HepG2 (cell line): ENCODE measurements around the gene TIMP3. TPM values are rescaled to one million over a fixed set of nuclear protein-coding genes. Genes with fewer than 3 reads are reported as not detected.

Source experiments
- AGO2 ChIP-seq: fragments of 200-400 bp; formaldehyde crosslinking; optimal IDR thresholded peaks from 2 replicates; pipeline ENCODE3; 2017; ENCODE audit warnings: mild to moderate bottlenecking, low read depth, low read length, moderate library complexity
- ARHGAP35 ChIP-seq: sonication (generic); formaldehyde crosslinking; IDR thresholded peaks from 2 replicates; pipeline ENCODE4 v1.9.0; 2022; ENCODE audit warnings: mild to moderate bottlenecking, inconsistent platforms, moderate library complexity, missing genetic modification reagents, borderline replicate concordance
- ATRX ChIP-seq: sonication (generic); formaldehyde crosslinking; IDR thresholded peaks from 2 replicates; pipeline ENCODE4 v1.4.0; 2020; ENCODE audit warnings: missing genetic modification reagents, borderline replicate concordance
- HIVEP1 ChIP-seq: sonication (generic); formaldehyde crosslinking; IDR thresholded peaks from 2 replicates; pipeline ENCODE4 v1.4.0; 2020; ENCODE audit warnings: mild to moderate bottlenecking, missing genetic modification reagents
- HMG20A ChIP-seq: IDR thresholded peaks from 2 replicates; pipeline ENCODE4 v1.6.1; 2016; ENCODE audit warnings: borderline replicate concordance
- IRX3 ChIP-seq: sonication (generic); formaldehyde crosslinking; IDR thresholded peaks from 2 replicates; pipeline ENCODE4 v1.8.1; 2023; ENCODE audit warnings: mild to moderate bottlenecking, low read depth, missing genetic modification reagents, borderline replicate concordance
- KDM5B ChIP-seq: sonication (generic); formaldehyde crosslinking; IDR thresholded peaks from 2 replicates; pipeline ENCODE4 v1.4.0; 2020; ENCODE audit warnings: missing genetic modification reagents, mild to moderate bottlenecking, borderline replicate concordance
- MED13 ChIP-seq: sonication (generic); formaldehyde crosslinking; IDR thresholded peaks from 2 replicates; pipeline ENCODE4 v1.5.0; 2020; ENCODE audit warnings: missing genetic modification reagents
- MXD4 ChIP-seq: IDR thresholded peaks from 2 replicates; pipeline ENCODE4 v1.6.1; 2016; ENCODE audit warnings: mild to moderate bottlenecking, missing biosample characterization, missing genetic modification reagents
- SIN3A ChIP-seq: IDR thresholded peaks from 2 replicates; pipeline ENCODE4 v1.6.1; 2011; ENCODE audit warnings: low read depth, mild to moderate bottlenecking, control low read depth, low read length, borderline replicate concordance
- SNAI1 ChIP-seq: sonication (generic); formaldehyde crosslinking; IDR thresholded peaks from 2 replicates; pipeline ENCODE4 v1.5.0; 2020; ENCODE audit warnings: mild to moderate bottlenecking, missing genetic modification reagents, borderline replicate concordance
- ZNF12 ChIP-seq: sonication (generic); formaldehyde crosslinking; IDR thresholded peaks from 2 replicates; pipeline ENCODE4 v1.5.0; 2020; ENCODE audit warnings: missing genetic modification reagents
- ZNF234 ChIP-seq: sonication (generic); formaldehyde crosslinking; conservative IDR thresholded peaks from 2 replicates; pipeline ENCODE4 v1.5.1; 2020; ENCODE audit warnings: mild to moderate bottlenecking, missing genetic modification reagents
- ZNF263 ChIP-seq: sonication (generic); formaldehyde crosslinking; IDR thresholded peaks from 2 replicates; pipeline ENCODE4 v1.4.0; 2020; ENCODE audit warnings: missing genetic modification reagents
- ZNF749 ChIP-seq: sonication (generic); formaldehyde crosslinking; IDR thresholded peaks from 2 replicates; pipeline ENCODE4 v1.8.0; 2022; ENCODE audit warnings: mild to moderate bottlenecking, missing genetic modification reagents, moderate library complexity, borderline replicate concordance
- ZNF777 ChIP-seq: sonication (generic); formaldehyde crosslinking; IDR thresholded peaks from 2 replicates; pipeline ENCODE4 v1.4.0; 2020; ENCODE audit warnings: missing genetic modification reagents
- polyA plus RNA-seq, 8 experiments: library from polyadenylated mRNA; depleted of rRNA in 3 of 8; stranded (reverse) in 7 of 8; unstranded in 1 of 8; fragments of >200 nt; fragmentation: Illumina TruSeq in 4 of 8; extraction: Trizol in 4 of 8; gene quantifications; 2 replicates each; pipeline versions ENCODE4 v1.2.1 to v1.2.3, GENCODE V29; 2011 to 2016; ENCODE audit warnings: low read depth in 4 of 8, missing spikeins in 1 of 8, mixed read lengths in 1 of 8; ENCODE audit not compliant: insufficient read depth in 1 of 8
- total RNA-seq, 5 experiments: library from RNA; depleted of rRNA; stranded (reverse); fragments of >200 nt; fragmentation: Illumina TruSeq; extraction: Trizol; gene quantifications; 2 replicates each; pipeline ENCODE4 v1.2.3, GENCODE V29; 2016; ENCODE audit warnings: low read depth in 1 of 5
- TF ChIP-seq, protein P1 (sequence below): sonication (generic); formaldehyde crosslinking; conservative IDR thresholded peaks from 2 replicates; pipeline ENCODE4 v1.8.0; 2022; ENCODE audit warnings: missing genetic modification reagents
- TF ChIP-seq, protein P2 (sequence below): sonication (generic); formaldehyde crosslinking; IDR thresholded peaks from 2 replicates; pipeline ENCODE4 v1.4.0; 2020; ENCODE audit warnings: mild to moderate bottlenecking, missing genetic modification reagents
- TF ChIP-seq, protein P3 (sequence below): sonication (generic); IDR thresholded peaks from 2 replicates; pipeline ENCODE4 v1.6.1; 2016; ENCODE audit warnings: low read depth, borderline replicate concordance
- TF ChIP-seq, protein P4 (sequence below): IDR thresholded peaks from 2 replicates; pipeline ENCODE4 v1.6.1; 2016; ENCODE audit warnings: mild to moderate bottlenecking
- TF ChIP-seq, protein P5 (sequence below): sonication (generic); formaldehyde crosslinking; IDR thresholded peaks from 2 replicates; pipeline ENCODE4 v1.4.0; 2020; ENCODE audit warnings: low read depth, missing genetic modification reagents

The TIMP3 gene
- total and polyA plus RNA-seq, 2 of the 13 experiments (the other 11 are each of a cell fraction or from before 2014, with no cell fraction given), result 57.3 to 86.6 TPM

DNA sequence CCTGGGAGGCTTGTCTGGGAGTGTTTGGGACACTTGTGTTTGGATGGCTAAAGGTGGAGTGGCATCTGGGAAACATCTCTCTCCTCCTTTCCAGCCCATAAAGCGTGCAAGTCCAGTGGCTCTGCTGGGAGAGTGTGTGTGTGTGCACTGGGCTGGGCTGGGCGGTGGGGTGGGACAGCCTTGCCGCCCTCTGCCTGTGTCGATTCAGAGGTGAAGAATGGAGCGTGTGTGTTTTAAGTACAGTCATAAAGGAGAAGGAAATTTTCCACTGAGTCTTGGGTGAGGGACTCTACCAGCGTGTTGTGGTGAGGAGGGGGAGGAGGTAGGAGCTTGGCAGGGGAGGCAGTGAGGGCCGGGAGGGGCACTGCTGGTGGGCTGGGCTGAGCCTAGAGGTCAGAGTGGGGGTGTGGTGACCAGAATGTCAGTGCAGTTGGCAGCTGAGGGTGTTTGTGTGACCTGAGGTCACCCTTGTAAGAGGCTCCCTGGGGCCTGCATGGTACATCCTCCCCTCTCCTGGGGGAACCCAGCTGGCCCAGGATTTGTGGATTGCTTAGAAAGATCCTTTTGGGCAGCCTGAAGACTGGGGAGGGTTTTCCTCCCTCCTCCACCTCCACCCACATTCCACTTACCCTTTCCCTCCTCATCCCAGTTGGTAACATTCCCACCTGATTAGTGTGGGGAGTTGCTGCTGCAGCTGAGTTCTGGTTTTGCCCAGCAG lies 1.7 kb downstream of the TIMP3 start (continued):
- TF ChIP-seq, protein P1, sequence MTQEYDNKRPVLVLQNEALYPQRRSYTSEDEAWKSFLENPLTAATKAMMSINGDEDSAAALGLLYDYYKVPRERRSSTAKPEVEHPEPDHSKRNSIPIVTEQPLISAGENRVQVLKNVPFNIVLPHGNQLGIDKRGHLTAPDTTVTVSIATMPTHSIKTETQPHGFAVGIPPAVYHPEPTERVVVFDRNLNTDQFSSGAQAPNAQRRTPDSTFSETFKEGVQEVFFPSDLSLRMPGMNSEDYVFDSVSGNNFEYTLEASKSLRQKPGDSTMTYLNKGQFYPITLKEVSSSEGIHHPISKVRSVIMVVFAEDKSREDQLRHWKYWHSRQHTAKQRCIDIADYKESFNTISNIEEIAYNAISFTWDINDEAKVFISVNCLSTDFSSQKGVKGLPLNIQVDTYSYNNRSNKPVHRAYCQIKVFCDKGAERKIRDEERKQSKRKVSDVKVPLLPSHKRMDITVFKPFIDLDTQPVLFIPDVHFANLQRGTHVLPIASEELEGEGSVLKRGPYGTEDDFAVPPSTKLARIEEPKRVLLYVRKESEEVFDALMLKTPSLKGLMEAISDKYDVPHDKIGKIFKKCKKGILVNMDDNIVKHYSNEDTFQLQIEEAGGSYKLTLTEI (CRISPR knock-in tag), result no peak
- TF ChIP-seq HMG20A (CRISPR knock-in tag), result no peak
- TF ChIP-seq MED13 (CRISPR knock-in tag), result no peak
- TF ChIP-seq IRX3 (CRISPR knock-in tag), result no peak
- TF ChIP-seq, protein P2, sequence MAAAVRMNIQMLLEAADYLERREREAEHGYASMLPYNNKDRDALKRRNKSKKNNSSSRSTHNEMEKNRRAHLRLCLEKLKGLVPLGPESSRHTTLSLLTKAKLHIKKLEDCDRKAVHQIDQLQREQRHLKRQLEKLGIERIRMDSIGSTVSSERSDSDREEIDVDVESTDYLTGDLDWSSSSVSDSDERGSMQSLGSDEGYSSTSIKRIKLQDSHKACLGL (CRISPR knock-in tag), result peak; percentile 24; the same call in 1 of the 2 replicates
- TF ChIP-seq KDM5B (CRISPR knock-in tag), result peak; percentile 35; the same call in 1 of the 2 replicates
- no peak for TF ChIP-seq ZNF777 (CRISPR knock-in tag)
- TF ChIP-seq SIN3A, result no peak
- TF ChIP-seq ARHGAP35, result no peak
- no peak for TF ChIP-seq ATRX (CRISPR knock-in tag)
- TF ChIP-seq ZNF12 (CRISPR knock-in tag), result no peak
- TF ChIP-seq AGO2, result peak; percentile 29
- no peak for TF ChIP-seq HIVEP1
- TF ChIP-seq ZNF234, result no peak
- TF ChIP-seq, protein P3, sequence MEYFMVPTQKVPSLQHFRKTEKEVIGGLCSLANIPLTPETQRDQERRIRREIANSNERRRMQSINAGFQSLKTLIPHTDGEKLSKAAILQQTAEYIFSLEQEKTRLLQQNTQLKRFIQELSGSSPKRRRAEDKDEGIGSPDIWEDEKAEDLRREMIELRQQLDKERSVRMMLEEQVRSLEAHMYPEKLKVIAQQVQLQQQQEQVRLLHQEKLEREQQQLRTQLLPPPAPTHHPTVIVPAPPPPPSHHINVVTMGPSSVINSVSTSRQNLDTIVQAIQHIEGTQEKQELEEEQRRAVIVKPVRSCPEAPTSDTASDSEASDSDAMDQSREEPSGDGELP, result peak; percentile 26; the same call in 1 of the 2 replicates
- no peak for TF ChIP-seq ZNF749 (CRISPR knock-in tag)
- no peak for TF ChIP-seq MXD4 (CRISPR knock-in tag)
- TF ChIP-seq, protein P4, sequence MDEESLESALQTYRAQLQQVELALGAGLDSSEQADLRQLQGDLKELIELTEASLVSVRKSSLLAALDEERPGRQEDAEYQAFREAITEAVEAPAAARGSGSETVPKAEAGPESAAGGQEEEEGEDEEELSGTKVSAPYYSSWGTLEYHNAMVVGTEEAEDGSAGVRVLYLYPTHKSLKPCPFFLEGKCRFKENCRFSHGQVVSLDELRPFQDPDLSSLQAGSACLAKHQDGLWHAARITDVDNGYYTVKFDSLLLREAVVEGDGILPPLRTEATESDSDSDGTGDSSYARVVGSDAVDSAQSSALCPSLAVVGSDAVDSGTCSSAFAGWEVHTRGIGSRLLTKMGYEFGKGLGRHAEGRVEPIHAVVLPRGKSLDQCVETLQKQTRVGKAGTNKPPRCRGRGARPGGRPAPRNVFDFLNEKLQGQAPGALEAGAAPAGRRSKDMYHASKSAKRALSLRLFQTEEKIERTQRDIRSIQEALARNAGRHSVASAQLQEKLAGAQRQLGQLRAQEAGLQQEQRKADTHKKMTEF (CRISPR knock-in tag), result no peak
- TF ChIP-seq ZNF263, result 0 out of 2 replicates have a peak, but pooled peaks have one; percentile 37
- no peak for TF ChIP-seq SNAI1 (CRISPR knock-in tag)
- TF ChIP-seq, protein P5, sequence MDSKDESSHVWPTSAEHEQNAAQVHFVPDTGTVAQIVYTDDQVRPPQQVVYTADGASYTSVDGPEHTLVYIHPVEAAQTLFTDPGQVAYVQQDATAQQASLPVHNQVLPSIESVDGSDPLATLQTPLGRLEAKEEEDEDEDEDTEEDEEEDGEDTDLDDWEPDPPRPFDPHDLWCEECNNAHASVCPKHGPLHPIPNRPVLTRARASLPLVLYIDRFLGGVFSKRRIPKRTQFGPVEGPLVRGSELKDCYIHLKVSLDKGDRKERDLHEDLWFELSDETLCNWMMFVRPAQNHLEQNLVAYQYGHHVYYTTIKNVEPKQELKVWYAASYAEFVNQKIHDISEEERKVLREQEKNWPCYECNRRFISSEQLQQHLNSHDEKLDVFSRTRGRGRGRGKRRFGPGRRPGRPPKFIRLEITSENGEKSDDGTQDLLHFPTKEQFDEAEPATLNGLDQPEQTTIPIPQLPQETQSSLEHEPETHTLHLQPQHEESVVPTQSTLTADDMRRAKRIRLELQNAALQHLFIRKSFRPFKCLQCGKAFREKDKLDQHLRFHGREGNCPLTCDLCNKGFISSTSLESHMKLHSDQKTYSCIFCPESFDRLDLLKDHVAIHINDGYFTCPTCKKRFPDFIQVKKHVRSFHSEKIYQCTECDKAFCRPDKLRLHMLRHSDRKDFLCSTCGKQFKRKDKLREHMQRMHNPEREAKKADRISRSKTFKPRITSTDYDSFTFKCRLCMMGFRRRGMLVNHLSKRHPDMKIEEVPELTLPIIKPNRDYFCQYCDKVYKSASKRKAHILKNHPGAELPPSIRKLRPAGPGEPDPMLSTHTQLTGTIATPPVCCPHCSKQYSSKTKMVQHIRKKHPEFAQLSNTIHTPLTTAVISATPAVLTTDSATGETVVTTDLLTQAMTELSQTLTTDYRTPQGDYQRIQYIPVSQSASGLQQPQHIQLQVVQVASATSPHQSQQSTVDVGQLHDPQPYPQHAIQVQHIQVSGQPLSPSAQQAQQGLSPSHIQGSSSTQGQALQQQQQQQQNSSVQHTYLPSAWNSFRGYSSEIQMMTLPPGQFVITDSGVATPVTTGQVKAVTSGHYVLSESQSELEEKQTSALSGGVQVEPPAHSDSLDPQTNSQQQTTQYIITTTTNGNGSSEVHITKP, result no peak
